ENCODE data around the gene ZNF512. TPM values are rescaled to one million over a fixed set of nuclear protein-coding genes. Genes with fewer than 3 reads are reported as not detected.

ZNF512 gene
- total and polyA plus RNA-seq, 9 of the 15 experiments (the other 6 are each of a cell fraction or from before 2014, with no cell fraction given) = 24.7 to 101 (median 65.9) TPM

GRCh38 chr2:27582695-27583389 is at the start of gene ZNF512 (continued):
- TF ChIP-seq TFAP4 (CRISPR knock-in tag; IDR thresholded peaks at IDR 0.05; ENCODE audit: borderline replicate concordance) (peak; percentile 75), TOE1 (IDR thresholded peaks at IDR 0.05; ENCODE audit: borderline replicate concordance) (peak; percentile 100), TOE1 (CRISPR knock-in tag; IDR thresholded peaks at IDR 0.05; ENCODE audit: borderline replicate concordance, low read depth) (no peak), FOXP4 (CRISPR knock-in tag; IDR thresholded peaks at IDR 0.05; ENCODE audit: borderline replicate concordance) (no peak), GMEB1 (CRISPR knock-in tag; IDR thresholded peaks at IDR 0.05) (no peak), ZNF24 (IDR thresholded peaks at IDR 0.05) (no peak), ZNF23 (CRISPR knock-in tag; IDR thresholded peaks at IDR 0.05) (no peak), PCBP2 (IDR thresholded peaks at IDR 0.05; ENCODE audit: low read depth, low read length, poor library complexity, severe bottlenecking) (no peak), ZNF239 (CRISPR knock-in tag; IDR thresholded peaks at IDR 0.05) (no peak), SIRT6 (IDR thresholded peaks at IDR 0.05; ENCODE audit: low read depth, low read length) (no peak), ETV6 (IDR thresholded peaks at IDR 0.05; ENCODE audit: borderline replicate concordance in 1 of 2, low read depth in 2 of 2, low read length in 1 of 2) (peak in 1 of 2 experiments; percentile 58; a peak in 2 of 4 replicates), ETV6 (CRISPR knock-in tag; IDR thresholded peaks at IDR 0.05; ENCODE audit: borderline replicate concordance) (no peak), KLF10 (CRISPR knock-in tag; IDR thresholded peaks at IDR 0.05) (no peak), CTBP1 (IDR thresholded peaks at IDR 0.05; ENCODE audit: borderline replicate concordance) (no peak; the same call in 1 of the 2 replicates), EP400 (IDR thresholded peaks at IDR 0.05) (peak; percentile 93), ZNF785 (CRISPR knock-in tag; IDR thresholded peaks at IDR 0.05) (no peak)
- TF ChIP-seq, protein P1, sequence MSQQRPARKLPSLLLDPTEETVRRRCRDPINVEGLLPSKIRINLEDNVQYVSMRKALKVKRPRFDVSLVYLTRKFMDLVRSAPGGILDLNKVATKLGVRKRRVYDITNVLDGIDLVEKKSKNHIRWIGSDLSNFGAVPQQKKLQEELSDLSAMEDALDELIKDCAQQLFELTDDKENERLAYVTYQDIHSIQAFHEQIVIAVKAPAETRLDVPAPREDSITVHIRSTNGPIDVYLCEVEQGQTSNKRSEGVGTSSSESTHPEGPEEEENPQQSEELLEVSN (IDR thresholded peaks at IDR 0.05; ENCODE audit: borderline replicate concordance in 1 of 2, extremely low read depth in 1 of 2, insufficient read depth in 1 of 2, insufficient read length in 1 of 2, low read depth in 1 of 2, low read length in 1 of 2, poor library complexity in 1 of 2, severe bottlenecking in 1 of 2) = peak; percentile 62 to 79
- TF ChIP-seq, protein P2, sequence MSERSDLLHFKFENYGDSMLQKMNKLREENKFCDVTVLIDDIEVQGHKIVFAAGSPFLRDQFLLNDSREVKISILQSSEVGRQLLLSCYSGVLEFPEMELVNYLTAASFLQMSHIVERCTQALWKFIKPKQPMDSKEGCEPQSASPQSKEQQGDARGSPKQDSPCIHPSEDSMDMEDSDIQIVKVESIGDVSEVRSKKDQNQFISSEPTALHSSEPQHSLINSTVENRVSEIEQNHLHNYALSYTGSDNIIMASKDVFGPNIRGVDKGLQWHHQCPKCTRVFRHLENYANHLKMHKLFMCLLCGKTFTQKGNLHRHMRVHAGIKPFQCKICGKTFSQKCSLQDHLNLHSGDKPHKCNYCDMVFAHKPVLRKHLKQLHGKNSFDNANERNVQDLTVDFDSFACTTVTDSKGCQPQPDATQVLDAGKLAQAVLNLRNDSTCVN (CRISPR knock-in tag; IDR thresholded peaks at IDR 0.05) = no peak
- TF ChIP-seq, protein P3, sequence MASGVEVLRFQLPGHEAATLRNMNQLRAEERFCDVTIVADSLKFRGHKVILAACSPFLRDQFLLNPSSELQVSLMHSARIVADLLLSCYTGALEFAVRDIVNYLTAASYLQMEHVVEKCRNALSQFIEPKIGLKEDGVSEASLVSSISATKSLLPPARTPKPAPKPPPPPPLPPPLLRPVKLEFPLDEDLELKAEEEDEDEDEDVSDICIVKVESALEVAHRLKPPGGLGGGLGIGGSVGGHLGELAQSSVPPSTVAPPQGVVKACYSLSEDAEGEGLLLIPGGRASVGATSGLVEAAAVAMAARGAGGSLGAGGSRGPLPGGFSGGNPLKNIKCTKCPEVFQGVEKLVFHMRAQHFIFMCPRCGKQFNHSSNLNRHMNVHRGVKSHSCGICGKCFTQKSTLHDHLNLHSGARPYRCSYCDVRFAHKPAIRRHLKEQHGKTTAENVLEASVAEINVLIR (CRISPR knock-in tag; IDR thresholded peaks at IDR 0.05) = 0 out of 2 replicates have a peak, but pooled peaks have one; percentile 37

All from K562 (cell line).